AML-193 (cell line): ENCODE measurements around the gene TMEM255A.
A peak's percentile ranks its signal among the peaks of the same experiment; 100 is the strongest.
"Not testable (repeated sequence)": the region's sequence is repeated elsewhere in the genome, so short reads cannot be mapped to it uniquely, and the experiment has no call there.

Experiments used
- DNase-seq, 2 experiments: peaks; one replicate each; lab custom pipeline; 2025; lab: John Stamatoyannopoulos, UW

Gene TMEM255A

GRCh38 chrX:120310861-120311726, at the start of gene TMEM255A:
Gene TMEM255A (minus strand): TSS chrX:120311461. CDS start chrX:120311309, 152 bp downstream.
- DNase-seq: no peak

DNA sequence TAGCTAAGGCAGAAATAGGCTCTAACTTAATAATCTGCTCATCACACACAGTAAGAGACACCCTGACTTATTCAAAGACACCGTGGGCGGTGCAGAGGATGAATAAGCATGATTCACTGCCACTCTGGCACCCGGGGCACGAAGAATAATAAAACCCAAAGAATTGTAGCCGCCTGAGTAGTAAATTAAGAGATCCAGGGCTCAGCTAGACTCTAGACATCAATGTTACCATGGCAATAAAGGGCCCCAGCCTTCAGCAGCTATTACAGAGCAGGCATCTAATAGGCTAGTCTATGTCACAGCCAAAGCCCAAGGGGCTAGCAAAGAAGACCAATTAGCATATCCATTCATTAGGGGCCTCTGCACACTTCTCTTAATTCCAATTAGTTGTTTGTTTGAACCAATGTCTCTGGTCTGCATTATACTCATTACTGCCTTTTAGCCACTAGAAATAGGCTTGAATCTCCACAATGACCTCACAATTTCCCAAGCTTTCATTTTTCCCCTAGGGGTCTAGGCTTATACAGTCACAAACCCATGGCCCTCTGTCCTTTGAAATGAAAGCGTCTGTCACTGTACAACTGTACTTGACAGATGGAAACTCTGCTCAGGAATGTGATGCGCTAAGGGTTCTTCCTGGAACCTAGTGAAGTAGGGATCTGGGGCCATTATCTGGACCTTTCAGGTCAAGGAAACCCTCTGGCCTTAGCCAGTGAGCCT, 47.6 kb upstream of the TMEM255A start:
- DNase-seq: no peak

DNA sequence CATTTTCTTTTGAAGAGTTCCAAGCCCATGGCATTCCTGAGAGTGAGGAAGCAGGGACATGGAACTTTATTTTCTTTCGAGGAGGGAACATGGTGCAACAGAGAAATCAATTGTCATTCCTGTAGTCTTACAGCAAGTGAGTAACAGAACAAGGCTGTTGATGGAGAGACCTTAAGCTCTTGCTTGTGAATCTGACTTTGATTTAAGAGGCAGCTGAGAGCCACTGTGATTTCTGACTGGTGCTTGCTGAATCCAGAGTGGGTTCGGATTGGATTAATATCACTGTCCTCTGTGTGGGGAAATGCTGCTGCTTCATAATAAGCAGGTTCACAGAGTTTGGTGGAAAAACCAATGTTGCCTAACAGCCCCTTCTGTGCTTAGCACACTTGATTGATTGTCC, 45.9 kb upstream of the TMEM255A start:
- DNase-seq: no peak

DNA sequence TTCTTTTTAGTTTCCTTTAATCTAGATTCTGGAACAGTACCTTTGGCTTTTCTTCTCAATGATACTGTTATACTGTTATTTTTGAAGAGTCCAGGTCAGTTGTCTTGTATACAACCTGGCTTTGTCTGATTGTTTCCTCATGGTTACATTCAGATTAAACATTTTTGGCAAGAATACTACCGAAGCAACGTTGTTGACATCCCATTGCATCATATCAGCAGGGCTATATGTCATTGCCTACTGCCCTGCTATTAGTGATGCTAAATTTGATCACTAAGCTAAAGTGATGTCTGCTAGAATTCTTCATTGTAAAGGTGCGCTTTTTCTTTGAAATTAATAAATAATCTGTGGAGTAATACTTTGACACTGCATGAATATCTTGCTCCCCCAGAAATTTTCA, 44.8 kb upstream of the TMEM255A start:
- DNase-seq: no peak

GRCh38 chrX:120350450-120351138, 39.3 kb upstream of the TMEM255A start:
- no peak for DNase-seq

DNA sequence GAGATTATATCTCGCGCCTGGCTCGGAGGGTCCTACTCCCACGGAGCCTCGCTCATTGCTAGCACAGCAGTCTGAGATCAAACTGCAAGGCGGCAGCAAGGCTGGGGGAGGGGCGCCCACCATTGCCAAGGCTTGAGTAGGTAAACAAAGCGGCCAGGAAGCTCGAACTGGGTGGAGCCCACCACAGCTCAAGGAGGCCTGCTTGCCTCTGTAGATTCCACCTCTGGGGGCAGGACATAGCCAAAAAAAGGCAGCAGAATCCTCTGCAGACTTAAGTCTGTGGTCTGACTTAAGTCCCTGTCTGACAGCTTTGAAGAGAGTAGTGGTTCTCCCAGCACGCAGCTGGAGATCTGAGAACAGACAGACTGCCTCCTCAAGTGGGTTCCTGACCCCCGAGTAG, 33.3 kb upstream of the TMEM255A start:
- not testable (repeated sequence) for DNase-seq

GRCh38 chrX:120336899-120337298, 25.6 kb upstream of the TMEM255A start:
- DNase-seq: no peak

DNA sequence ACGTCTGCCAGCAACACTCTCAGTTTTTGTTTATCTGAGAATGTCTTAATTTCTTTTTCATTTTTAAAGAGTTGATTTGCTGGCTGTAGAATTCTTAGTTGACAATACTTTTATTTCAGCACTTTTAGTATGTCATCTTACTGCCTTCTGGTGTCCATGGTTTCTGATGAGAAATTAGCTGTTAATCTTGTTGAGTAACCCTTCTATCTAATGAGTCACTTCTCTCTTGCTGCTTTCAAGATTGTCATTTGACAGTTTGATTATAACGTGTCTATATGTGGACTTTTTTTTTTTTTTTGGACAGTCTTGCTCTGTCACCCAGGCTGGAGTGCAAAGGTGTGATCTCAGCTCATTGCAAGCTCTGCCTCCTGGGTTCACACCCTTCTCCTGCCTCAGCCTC, 24.0 kb upstream of the TMEM255A start:
- no peak for DNase-seq

- DNase-seq: no peak
Measured at GRCh38 chrX:120334603-120335002, 23.3 kb upstream of the TMEM255A start.

DNA sequence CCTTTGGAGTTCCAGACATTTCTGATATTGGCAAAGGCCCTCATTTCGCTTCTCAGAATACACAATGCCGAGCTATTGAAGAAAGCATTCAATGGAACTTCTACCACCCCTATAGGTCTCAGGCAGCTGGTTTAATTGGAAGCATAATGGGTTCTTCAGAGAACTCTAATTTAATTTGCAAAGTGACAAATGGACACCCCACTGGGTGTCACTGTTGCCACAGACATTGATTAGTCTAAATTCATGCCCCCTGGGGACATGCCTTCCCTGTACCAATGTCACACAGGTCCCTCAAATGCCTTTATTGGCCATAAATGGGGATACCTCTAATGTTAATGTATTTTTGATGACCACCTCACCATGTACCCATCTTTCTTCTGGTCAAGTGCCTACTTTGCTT, 22.9 kb upstream of the TMEM255A start:
- peak; percentile 1 to 3 for DNase-seq

- DNase-seq: no peak
Measured at GRCh38 chrX:120332394-120332793, 21.1 kb upstream of the TMEM255A start.

- no peak for DNase-seq
Measured at GRCh38 chrX:120331116-120331515, 19.9 kb upstream of the TMEM255A start.

DNA sequence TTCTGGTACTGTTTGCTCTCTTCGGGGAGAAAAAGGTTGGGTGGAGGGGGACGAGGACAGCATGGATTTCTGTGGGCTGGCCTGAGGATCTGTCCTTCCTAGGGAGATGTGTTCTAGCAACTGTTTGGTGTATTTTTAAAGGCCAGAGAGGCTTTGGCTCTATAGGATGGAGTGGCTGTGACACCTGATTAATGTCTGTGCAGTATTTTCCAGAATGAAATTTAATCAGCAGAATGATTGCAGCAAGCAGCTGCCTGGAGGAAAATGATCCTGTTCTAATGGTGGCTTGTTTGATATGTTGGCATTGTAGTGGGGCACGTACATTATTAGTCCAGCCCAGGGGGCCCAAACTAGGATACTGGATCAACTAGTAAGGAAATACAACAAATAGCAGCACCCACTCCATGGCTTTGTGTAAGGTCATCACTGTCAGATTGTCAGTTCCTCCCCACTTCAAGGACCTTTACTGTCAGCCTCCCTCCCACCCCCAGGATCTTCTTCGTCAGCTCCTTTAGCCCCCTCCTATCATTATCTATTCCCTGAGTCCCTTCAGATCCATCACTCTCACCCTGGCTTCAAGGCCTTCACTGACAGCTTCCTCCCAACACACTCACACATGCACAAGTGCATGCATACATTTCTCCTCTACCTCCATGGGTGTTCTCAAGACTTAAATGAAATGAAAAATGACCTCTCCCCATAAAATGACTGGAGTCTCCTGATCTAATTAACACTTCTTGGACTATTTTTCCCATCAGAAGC, 10.4 kb upstream of the TMEM255A start:
- DNase-seq: no peak

DNA sequence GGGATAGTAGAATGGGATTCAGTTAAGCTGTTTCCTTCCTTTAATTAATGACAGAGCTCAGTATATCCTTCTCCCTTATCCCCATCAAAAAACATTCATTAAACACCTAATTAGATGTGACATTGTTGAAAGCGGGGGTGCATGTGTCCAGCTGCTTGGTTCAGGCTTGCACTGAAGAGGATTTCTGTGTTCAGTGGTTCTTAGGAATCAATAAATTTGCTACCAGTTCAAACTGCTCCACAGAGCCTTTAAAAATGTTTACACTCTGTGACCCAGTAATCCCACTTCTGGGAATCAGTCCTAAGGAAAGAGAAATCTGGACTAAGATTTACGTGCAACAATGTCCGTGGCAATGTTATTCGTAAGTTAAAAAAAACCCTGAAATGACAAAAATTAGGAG, 7.2 kb upstream of the TMEM255A start:
- no peak for DNase-seq

DNA sequence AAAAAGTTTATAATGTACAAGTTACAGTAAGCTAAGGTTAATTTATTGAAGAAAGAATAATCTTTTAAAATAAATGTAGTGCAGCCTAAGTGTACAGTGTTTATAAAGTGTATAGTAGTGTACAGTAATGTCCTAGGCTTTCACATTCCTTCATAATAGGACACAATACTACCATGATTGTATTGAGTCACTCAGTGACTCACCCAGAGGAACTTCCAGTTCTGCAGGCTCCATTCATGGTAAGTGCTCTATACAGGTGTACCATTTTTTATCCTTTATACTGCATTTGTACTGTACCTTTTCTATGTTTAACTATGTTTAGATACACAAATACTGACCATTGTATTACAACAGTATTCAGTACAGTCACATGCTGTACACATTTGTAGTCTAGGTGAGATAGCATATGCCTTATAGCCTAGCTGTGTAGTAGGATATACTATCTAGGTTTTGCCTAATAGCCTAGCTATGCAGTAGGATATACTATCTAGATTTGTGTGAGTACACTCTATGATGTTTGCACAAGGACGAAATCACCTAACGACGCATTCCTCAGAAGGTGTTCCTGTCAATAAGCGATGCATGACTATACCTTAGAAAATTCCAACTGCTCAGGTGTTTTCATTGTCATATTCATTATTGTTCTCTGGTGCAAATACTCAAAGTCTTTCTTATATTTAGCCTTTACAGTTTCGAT, 5.5 kb upstream of the TMEM255A start:
- DNase-seq: no peak

- DNase-seq: no peak
Measured at GRCh38 chrX:120315776-120316175, 4.5 kb upstream of the TMEM255A start.

DNA sequence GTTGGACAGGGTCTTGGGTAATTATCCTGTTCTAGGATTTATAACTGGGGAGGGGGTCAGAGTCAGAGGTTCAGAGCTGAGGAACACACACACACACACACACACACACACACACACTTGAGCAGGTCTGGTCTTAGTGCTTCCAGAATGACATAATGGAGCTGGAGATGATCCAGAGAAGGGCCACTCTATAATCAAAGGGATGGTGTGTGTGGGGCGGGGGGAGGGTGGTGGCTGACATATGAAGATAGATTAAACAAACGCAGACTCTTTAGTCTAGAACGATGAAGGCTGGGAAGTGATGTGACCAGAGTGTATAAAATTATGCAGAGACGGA, 434 bp upstream of the TMEM255A start:
- no peak for DNase-seq

DNA sequence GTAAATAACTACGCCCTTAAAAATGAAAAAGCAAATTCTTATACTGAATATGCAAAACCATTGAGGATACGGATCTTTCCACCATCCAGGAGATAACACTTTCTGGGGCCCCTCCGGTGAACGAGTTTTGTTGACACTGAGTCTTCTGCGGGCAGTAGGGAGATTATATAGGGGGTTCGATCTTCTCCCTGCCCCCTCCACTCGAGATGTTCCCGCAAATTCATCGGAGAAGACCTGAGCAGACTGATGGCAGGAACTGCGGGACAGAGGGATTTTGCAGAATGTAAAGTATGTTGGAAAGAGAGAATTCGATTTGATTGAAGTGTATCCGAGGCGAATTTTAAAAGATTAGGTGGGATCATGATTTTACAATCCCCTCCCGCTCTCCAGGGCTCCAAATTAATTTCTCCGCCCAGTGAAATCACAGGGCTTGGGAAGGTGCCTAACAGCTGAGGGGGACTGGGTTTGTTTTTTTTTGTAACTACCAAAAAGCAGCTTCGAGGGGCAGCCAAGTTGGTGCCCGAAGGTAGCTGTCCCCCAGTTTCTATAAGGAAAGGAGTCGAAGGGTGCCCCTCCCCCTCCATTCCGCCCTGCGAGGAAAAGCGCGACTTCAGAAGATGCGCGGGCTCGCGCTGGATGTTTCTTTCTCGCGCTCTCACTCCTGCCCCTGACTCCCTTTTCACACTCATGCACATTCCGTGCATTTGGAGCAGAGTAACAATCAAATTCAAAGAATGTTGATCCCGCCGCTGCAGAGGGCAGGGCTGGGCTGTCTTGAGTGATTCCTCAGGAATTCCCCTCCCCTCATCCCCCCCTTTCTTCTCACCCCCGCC, 1.2 kb downstream of the TMEM255A start:
- DNase-seq: no peak

- DNase-seq: no peak
Measured at GRCh38 chrX:120308959-120309872, 2.0 kb downstream of the TMEM255A start.
